ENCODE data around the gene P3H1.

Gene P3H1

GRCh38 chr1:42750041-42750440, 16.8 kb downstream of the P3H1 start:
- TF ChIP-seq POLR2AphosphoS5 (IDR thresholded peaks at IDR 0.05; ENCODE audit: low read depth, low read length) (no peak), FOXP2 (optimal IDR thresholded peaks at IDR 0.05; ENCODE audit: borderline replicate concordance, extremely low read depth, extremely low read length, insufficient read depth) (no peak), TAF1 (IDR thresholded peaks at IDR 0.05; ENCODE audit: borderline replicate concordance, insufficient read depth, low read length) (no peak), REST (IDR thresholded peaks at IDR 0.05; ENCODE audit: insufficient read depth in 1 of 2, low read depth in 2 of 2, low read length in 2 of 2) (no peak), SIN3A (IDR thresholded peaks at IDR 0.05; ENCODE audit: borderline replicate concordance, insufficient read depth, low read length) (no peak)

GRCh38 chr1:42748461-42749410, 18.1 kb downstream of the P3H1 start:
- TF ChIP-seq TAF1 (IDR thresholded peaks at IDR 0.05; ENCODE audit: borderline replicate concordance, insufficient read depth, low read length) = no peak
- TF ChIP-seq FOXP2 (optimal IDR thresholded peaks at IDR 0.05; ENCODE audit: borderline replicate concordance, extremely low read depth, extremely low read length, insufficient read depth) = no peak
- TF ChIP-seq POLR2AphosphoS5 (IDR thresholded peaks at IDR 0.05; ENCODE audit: low read depth, low read length) = no peak
- no peak for TF ChIP-seq SIN3A (IDR thresholded peaks at IDR 0.05; ENCODE audit: borderline replicate concordance, insufficient read depth, low read length)
- no peak for TF ChIP-seq REST (IDR thresholded peaks at IDR 0.05; ENCODE audit: insufficient read depth in 1 of 2, low read depth in 2 of 2, low read length in 2 of 2)

DNA sequence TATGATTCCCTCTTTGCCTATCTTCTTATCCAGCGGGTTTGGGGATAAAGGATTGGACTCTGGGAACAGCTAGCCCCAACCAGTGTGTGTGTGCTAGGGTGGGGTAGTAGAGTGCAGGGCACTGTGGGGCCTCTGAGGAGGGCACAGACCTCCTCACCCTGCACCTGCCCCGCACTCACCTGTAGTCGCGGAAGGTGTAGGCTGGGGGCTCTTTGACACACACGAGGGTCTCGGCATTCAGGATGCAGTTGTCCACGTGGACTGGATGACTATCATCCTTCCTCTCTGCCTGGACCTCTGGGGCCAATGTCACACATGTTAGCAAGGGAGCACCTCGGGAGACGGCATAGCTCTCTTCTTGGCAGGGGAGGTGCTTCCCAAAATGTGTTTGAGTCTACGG, 18.8 kb downstream of the P3H1 start:
- no peak for TF ChIP-seq POLR2AphosphoS5 (IDR thresholded peaks at IDR 0.05; ENCODE audit: low read depth, low read length)
- no peak for TF ChIP-seq TAF1 (IDR thresholded peaks at IDR 0.05; ENCODE audit: borderline replicate concordance, insufficient read depth, low read length)
- no peak for TF ChIP-seq SIN3A (IDR thresholded peaks at IDR 0.05; ENCODE audit: borderline replicate concordance, insufficient read depth, low read length)
- no peak for TF ChIP-seq REST (IDR thresholded peaks at IDR 0.05; ENCODE audit: insufficient read depth in 1 of 2, low read depth in 2 of 2, low read length in 2 of 2)
- TF ChIP-seq FOXP2 (optimal IDR thresholded peaks at IDR 0.05; ENCODE audit: borderline replicate concordance, extremely low read depth, extremely low read length, insufficient read depth) = no peak

GRCh38 chr1:42747125-42747524, 19.7 kb downstream of the P3H1 start:
- TF ChIP-seq SIN3A (IDR thresholded peaks at IDR 0.05; ENCODE audit: borderline replicate concordance, insufficient read depth, low read length) = no peak
- TF ChIP-seq REST (IDR thresholded peaks at IDR 0.05; ENCODE audit: insufficient read depth in 1 of 2, low read depth in 2 of 2, low read length in 2 of 2) = no peak
- TF ChIP-seq FOXP2 (optimal IDR thresholded peaks at IDR 0.05; ENCODE audit: borderline replicate concordance, extremely low read depth, extremely low read length, insufficient read depth) = no peak
- TF ChIP-seq TAF1 (IDR thresholded peaks at IDR 0.05; ENCODE audit: borderline replicate concordance, insufficient read depth, low read length) = no peak
- TF ChIP-seq POLR2AphosphoS5 (IDR thresholded peaks at IDR 0.05; ENCODE audit: low read depth, low read length) = no peak

Data from PFSK-1 (cell line).